NCI-H345 treated with DMSO at 0.1 percent for 48 hours (cell line): ENCODE measurements around the gene PLEK2.
"Not testable (repeated sequence)": the region's sequence is repeated elsewhere in the genome, so short reads cannot be mapped to it uniquely, and the experiment has no call there.

Experiments
- DNase-seq: peaks from one replicate; lab custom pipeline; 2025; ENCODE audit not compliant: unreplicated experiment; lab: John Stamatoyannopoulos, UW

Gene PLEK2

GRCh38 chr14:67360470-67361206 is 51.3 kb downstream of the PLEK2 start:
- no peak for DNase-seq

DNA sequence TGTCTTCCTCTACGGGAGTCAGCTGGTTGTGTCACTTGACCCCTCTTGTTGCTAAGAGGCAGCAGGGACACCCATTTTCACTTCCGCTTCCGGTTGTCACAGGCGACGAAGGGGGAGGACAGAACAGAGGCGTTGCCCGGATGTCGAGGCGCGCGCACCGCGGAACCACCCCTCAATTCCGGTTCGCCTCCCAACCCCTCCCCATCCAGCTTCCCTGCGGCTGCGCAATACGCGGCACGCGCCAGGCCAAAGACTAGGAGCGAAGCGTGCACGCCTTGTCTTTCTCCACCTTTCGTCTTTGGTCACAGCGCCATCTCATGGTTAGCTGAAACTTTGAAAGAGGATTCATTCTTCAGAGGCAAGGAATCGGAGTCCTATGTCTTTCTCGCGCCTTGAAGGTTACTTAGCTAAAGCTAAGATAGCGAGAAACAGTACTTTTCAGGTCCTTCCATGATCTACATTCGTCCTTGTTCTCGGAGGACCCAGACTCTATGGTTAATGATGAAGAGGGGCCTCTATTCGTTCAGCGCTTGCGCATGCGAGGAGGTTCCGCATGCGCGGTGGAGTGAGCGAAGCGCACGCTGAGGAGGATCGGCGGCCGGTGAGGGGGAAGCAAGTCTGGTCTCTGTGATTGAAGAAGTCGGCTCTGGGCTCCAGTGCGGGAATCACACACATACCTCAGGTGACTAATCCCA is 52.0 kb downstream of the PLEK2 start, which contains the start of the genes ATP6V1D and EIF2S1:
Gene ATP6V1D, minus strand, starts transcription at position 30 of the 695 bp plus-strand sequence. CDS start 106 bp downstream, outside the sequence.
Gene EIF2S1, plus strand, starts transcription at position 554 of the 695 bp plus-strand sequence. CDS start 4,440 bp downstream, outside the sequence.
- DNase-seq, result peak; percentile 97

DNA sequence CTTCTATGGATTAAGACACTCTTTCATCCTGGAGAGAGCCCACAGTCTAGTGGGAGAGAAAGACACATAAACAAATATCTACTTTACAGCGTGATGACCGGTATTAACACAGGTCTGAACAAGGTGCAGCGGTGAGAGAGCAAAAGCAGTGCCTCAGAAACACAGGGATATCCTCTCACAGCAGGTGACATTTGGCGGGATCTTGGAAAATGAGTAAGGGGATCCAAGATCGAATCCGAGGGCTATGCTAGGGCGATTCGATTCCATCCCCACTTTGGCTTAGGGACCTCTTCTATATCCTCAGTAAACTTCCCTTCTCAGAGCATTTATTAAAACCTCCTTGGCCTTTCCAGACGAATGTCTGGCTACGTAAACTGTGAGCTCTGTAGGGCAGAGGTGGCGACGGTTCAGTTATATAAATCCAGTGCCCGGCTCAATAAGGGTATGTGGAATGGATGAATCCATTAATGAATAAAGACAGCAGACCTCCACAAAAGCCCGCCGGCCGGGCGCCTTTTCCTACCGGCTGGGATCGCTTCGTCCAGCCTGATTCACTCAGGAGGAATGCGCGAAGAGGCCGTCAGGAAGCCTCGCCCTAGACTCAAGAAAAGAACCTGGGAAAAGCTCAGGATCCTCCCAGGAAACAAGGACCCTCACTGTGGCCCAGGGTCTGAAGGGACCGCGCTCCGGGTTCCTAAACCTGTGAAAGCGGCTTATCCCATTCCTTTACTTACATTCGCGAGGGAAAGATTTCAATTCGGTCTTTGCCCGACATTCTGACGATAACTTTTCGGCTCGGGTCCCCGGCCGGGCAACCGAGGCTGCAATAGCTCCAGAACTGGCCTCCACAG is 52.8 kb downstream of the PLEK2 start:
- no peak for DNase-seq

- no peak for DNase-seq
These were observed 54.0 kb downstream of the PLEK2 start for GRCh38 chr14:67357969-67358354.

DNA sequence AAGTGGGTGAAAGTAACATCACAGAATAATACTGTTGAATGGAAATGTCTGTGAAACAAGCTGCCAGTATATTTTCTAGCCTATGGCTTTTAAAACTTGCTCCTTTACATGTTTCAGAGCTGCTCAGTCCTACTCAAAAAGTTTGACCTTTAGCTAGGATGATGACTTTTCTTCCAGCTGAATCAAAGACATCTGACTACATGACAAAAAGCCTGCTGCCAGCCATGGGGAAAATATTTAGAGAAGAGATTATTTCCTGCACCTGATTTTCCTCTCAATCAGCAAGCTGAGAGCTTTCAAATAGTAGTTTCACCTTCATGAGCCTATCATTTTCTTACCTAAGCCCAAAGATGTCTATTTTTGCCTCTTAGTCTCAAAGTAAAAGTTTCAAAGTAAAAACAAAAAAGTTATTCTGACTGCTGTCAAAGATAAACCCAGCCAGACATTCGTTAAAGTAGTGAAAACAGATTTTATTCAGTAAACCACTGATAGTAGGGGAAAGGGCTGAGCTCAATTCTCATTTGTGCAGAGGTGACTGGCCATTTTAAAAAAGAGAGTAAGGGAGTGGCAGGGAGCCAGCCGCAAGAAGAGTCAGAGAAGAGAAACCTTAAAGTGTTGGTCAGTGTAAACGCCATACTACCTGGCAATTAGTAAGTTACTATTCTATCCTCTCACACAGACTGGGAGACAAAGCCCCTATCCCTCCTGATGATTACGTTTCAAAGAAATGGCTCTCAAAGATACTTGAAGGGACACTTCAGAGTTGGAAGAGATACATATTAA is 54.6 kb downstream of the PLEK2 start:
- no peak for DNase-seq

DNA sequence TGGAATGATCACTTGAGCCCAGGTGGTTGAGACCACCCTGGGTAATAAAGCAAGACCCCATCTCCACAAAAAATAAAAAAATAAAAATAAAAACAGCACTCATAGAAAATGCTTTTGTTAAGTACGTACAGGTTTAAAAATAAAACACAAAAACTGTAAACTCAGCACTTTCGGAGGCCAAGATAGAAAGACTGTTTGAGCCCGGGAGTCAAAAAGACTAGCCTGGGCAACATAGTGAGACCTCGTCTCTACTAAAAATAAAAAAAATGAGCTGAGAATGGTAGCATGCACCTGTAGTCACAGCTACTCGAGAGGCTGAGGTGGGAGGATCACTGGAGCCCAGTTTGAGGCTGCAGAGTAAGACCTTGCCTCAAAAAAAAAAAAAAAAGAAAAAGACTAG is 59.9 kb downstream of the PLEK2 start:
- DNase-seq, result no peak

DNA sequence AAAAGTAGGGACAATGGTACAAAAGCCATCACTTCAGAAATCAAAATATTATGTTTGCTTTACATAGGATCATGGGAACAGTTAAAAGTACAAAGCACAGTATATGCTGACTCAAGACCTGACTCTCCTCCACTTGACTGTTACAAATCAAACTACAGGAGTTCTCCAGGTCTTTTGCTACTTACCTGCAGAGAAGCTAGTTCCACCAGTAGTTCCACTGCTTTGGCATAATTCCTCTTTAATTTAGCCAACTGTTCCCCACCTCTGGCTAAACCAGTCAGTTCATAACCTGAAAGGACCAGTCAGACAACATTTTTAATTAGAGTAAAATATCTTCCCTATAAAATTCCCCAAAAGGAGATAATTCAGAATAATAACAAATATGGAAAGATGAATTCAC is 66.4 kb downstream of the PLEK2 start:
- DNase-seq, result no peak

- DNase-seq, result no peak
These were observed 68.2 kb downstream of the PLEK2 start for GRCh38 chr14:67343601-67344230.

DNA sequence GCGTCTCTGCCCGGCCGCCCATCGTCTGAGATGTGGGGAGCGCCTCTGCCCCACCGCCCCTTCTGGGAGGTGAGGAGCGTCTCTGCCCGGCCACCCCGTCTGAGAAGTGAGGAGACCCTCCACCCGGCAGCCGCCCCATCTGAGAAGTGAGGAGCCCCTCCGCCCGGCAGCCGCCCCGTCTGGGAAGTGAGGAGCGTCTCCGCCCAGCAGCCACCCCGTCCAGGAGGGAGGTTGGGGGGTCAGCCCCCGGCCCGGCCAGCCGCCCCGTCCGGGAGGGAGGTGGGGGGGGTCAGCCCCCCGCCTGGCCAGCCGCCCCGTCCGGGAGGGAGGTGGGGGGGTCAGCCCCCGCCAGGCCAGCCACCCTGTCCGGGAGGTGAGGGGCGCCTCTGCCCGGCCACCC is 70.7 kb downstream of the PLEK2 start:
- DNase-seq, result not testable (repeated sequence)
